Measurements from ENCODE around the gene ZNF84. TPM values are rescaled to one million over a fixed set of nuclear protein-coding genes. Genes with fewer than 3 reads are reported as not detected.

The ZNF84 gene
- total and polyA plus RNA-seq, 2 experiments from 2014 or later: 14.9 to 16.1 TPM

- in situ Hi-C loops (cut with MboI): no loop called here
- H3K36me3 ChIP-seq (ENCODE audit: low read depth): peaks cover 97% of the 10 kb centered on the region
- peaks cover 44% of the 10 kb centered on the region for H3K9me3 ChIP-seq (ENCODE audit: low read depth)
Measured at GRCh38 chr12:133105620-133106019, 68.3 kb downstream of the ZNF84 start.

GRCh38 chr12:133106253-133106652 lies 68.9 kb downstream of the ZNF84 start:
- 95 to 100% methylated on average over 5 of the region's 5 CpGs for WGBS, 2 experiments (ENCODE audit: low coverage in 1 of 2, low lambda C conversion rate in 2 of 2, missing lambda C conversion rate in 2 of 2)
- H3K9ac ChIP-seq: no peak overlapping the region
- in situ Hi-C loops (cut with MboI): no loop called here
- H3K4me3 ChIP-seq: no peak overlapping the region; the same call in 1 of the 2 replicates
- TF ChIP-seq EZH2 (IDR thresholded peaks at IDR 0.05; ENCODE audit: insufficient read depth, poor library complexity, severe bottlenecking) (no peak), EZH2phosphoT487 (IDR thresholded peaks at IDR 0.05; ENCODE audit: insufficient read depth, low read depth) (no peak)
- no peaks in the 10 kb centered on the region for H3K9me2 ChIP-seq (ENCODE audit: insufficient read depth)
- H4K20me1 ChIP-seq (ENCODE audit: insufficient read depth): no peaks in the 10 kb centered on the region
- H3K79me2 ChIP-seq (ENCODE audit: insufficient read depth): no peaks in the 10 kb centered on the region
- H3F3A ChIP-seq (ENCODE audit: insufficient read depth): peaks cover 38% of the 10 kb centered on the region
- H3K27ac ChIP-seq: no peak overlapping the region
- DNase-seq: peak; percentile 5
- H3K27me3 ChIP-seq (replicated peaks; ENCODE audit: insufficient read depth): no peaks in the 10 kb centered on the region
- H3K9me3 ChIP-seq (ENCODE audit: low read depth): peaks cover 43% of the 10 kb centered on the region
- H3K4me2 ChIP-seq (ENCODE audit: unreplicated experiment): no peak overlapping the region
- H2AFZ ChIP-seq: no peak overlapping the region
- no peaks in the 10 kb centered on the region for H3K4me1 ChIP-seq (ENCODE audit: insufficient read depth)
- peaks cover 91% of the 10 kb centered on the region for H3K36me3 ChIP-seq (ENCODE audit: low read depth)

More at GRCh38 chr12:133105620-133106019, 68.3 kb downstream of the ZNF84 start:
- Histone ChIP-seq H3K4me1 (ENCODE audit: insufficient read depth) (no peaks in the 10 kb centered on the region), H4K20me1 (ENCODE audit: insufficient read depth) (no peaks in the 10 kb centered on the region), H3K9ac (no peak overlapping the region), H3K27ac (no peak overlapping the region), H3K27me3 (replicated peaks; ENCODE audit: insufficient read depth) (no peaks in the 10 kb centered on the region), H2AFZ (no peak overlapping the region), H3K4me2 (ENCODE audit: unreplicated experiment) (no peak overlapping the region), H3K9me2 (ENCODE audit: insufficient read depth) (no peaks in the 10 kb centered on the region), H3K4me3 (peak overlapping the region; percentile 21; the same call in 1 of the 2 replicates), H3K79me2 (ENCODE audit: insufficient read depth) (no peaks in the 10 kb centered on the region), H3F3A (ENCODE audit: insufficient read depth) (peaks cover 38% of the 10 kb centered on the region)
- TF ChIP-seq EZH2 (IDR thresholded peaks at IDR 0.05; ENCODE audit: insufficient read depth, poor library complexity, severe bottlenecking) (no peak), EZH2phosphoT487 (IDR thresholded peaks at IDR 0.05; ENCODE audit: insufficient read depth, low read depth) (no peak)
- WGBS, 2 experiments (ENCODE audit: low coverage in 1 of 2, low lambda C conversion rate in 2 of 2, missing lambda C conversion rate in 2 of 2): 97 to 98% methylated on average over 3 of the region's 3 CpGs
- peak; percentile 1 for DNase-seq

DNA sequence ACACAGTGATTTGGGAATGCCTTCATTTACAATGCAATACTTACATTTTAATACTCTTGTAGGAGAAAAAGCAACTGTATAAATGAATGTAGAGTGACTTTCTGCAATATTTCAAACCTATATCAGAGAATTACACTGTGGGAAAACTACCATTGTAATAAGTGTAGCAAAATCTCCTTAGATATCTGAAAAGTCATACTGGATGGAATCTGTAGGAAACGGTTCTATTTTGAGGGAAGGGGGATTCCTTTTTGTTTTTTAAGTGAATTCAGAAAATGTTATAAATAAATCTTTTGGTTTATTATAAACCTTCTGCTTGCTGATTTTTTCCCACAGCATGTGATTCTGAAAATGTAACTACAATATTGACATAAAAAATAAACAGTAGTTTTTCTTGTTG lies 69.8 kb downstream of the ZNF84 start:
- Histone ChIP-seq H3K36me3 (ENCODE audit: low read depth) (peaks cover 82% of the 10 kb centered on the region), H3K4me3 (no peak overlapping the region), H3K4me1 (ENCODE audit: insufficient read depth) (no peaks in the 10 kb centered on the region), H3K4me2 (ENCODE audit: unreplicated experiment) (no peak overlapping the region), H3F3A (ENCODE audit: insufficient read depth) (peaks cover 38% of the 10 kb centered on the region), H3K9me3 (ENCODE audit: low read depth) (peaks cover 44% of the 10 kb centered on the region), H3K9me2 (ENCODE audit: insufficient read depth) (no peaks in the 10 kb centered on the region), H3K27me3 (replicated peaks; ENCODE audit: insufficient read depth) (no peaks in the 10 kb centered on the region), H3K79me2 (ENCODE audit: insufficient read depth) (no peaks in the 10 kb centered on the region), H4K20me1 (ENCODE audit: insufficient read depth) (no peaks in the 10 kb centered on the region), H3K9ac (no peak overlapping the region), H2AFZ (no peak overlapping the region), H3K27ac (no peak overlapping the region)
- 98 to 100% methylated on average over 1 of the region's 1 CpG for WGBS, 2 experiments (ENCODE audit: low coverage in 1 of 2, low lambda C conversion rate in 2 of 2, missing lambda C conversion rate in 2 of 2)
- in situ Hi-C loops (cut with MboI): no loop called here
- TF ChIP-seq EZH2 (IDR thresholded peaks at IDR 0.05; ENCODE audit: insufficient read depth, poor library complexity, severe bottlenecking) (no peak), EZH2phosphoT487 (IDR thresholded peaks at IDR 0.05; ENCODE audit: insufficient read depth, low read depth) (no peak)
- no peak for DNase-seq

DNA sequence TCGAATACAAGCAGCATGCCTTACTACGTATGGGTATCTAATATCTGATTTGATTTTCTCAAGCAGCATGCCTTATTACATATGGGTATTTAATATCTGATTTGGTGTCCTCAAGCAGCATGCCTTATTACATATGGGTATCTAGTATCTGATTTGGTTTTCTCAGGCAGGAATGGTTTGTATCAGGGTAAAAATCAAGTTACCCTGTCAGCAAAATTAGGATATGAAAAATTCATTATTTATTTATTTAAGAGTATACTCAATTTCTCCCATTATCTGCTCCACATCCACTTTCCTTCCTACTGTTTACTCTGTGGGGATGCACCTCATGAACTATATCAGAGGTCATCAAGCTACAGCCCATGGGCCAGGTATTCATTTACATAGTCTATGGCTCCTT lies 70.8 kb downstream of the ZNF84 start:
- 80 to 85% methylated on average over 2 of the region's 2 CpGs for WGBS, 2 experiments (ENCODE audit: low coverage in 1 of 2, low lambda C conversion rate in 2 of 2, missing lambda C conversion rate in 2 of 2)
- DNase-seq: no peak
- Histone ChIP-seq H4K20me1 (ENCODE audit: insufficient read depth) (no peaks in the 10 kb centered on the region), H3K4me2 (ENCODE audit: unreplicated experiment) (no peak overlapping the region), H3K36me3 (ENCODE audit: low read depth) (peaks cover 72% of the 10 kb centered on the region), H3K27me3 (replicated peaks; ENCODE audit: insufficient read depth) (no peaks in the 10 kb centered on the region), H3K4me1 (ENCODE audit: insufficient read depth) (no peaks in the 10 kb centered on the region), H3K9me3 (ENCODE audit: low read depth) (peaks cover 46% of the 10 kb centered on the region), H3K9ac (no peak overlapping the region), H3F3A (ENCODE audit: insufficient read depth) (peaks cover 38% of the 10 kb centered on the region), H3K79me2 (ENCODE audit: insufficient read depth) (no peaks in the 10 kb centered on the region), H3K4me3 (no peak overlapping the region), H2AFZ (no peak overlapping the region), H3K9me2 (ENCODE audit: insufficient read depth) (no peaks in the 10 kb centered on the region), H3K27ac (no peak overlapping the region)
- in situ Hi-C loops (cut with MboI): no loop called here
- no peak for TF ChIP-seq EZH2 (IDR thresholded peaks at IDR 0.05; ENCODE audit: insufficient read depth, poor library complexity, severe bottlenecking)
- TF ChIP-seq EZH2phosphoT487 (IDR thresholded peaks at IDR 0.05; ENCODE audit: insufficient read depth, low read depth): no peak

Small RNAs within 50 kb of the gene (small RNA-seq; reads per million reads assigned to genes)
- not detected for gene RNU4ATAC12P (ENCODE audit: low read depth, low replicate concordance)

Other genes starting within 250 kb of the ZNF84 start
- 80.3 and 118 TPM in 2 replicates for gene GOLGA3, start 208.6 kb upstream of the ZNF84 start, total RNA-seq (2014; rRNA removed; shearing (Covaris generic))
- 37.5 and 38.1 TPM in 2 replicates for gene GOLGA3, start 208.6 kb upstream of the ZNF84 start, polyA plus RNA-seq (2016; fragmentation: Nextera tagmentation; extraction: Ambion mirVana)
- gene CHFR, start 149.9 kb upstream of the ZNF84 start, total RNA-seq (2014; rRNA removed; shearing (Covaris generic)): 26.5 and 29.5 TPM in 2 replicates
- gene CHFR, start 149.9 kb upstream of the ZNF84 start, polyA plus RNA-seq (2016; fragmentation: Nextera tagmentation; extraction: Ambion mirVana): 24.3 and 24.4 TPM in 2 replicates
- gene ZNF605, start 81.2 kb upstream of the ZNF84 start, total RNA-seq (2014; rRNA removed; shearing (Covaris generic)): 9.2 and 15.6 TPM in 2 replicates
- gene ZNF605, start 81.2 kb upstream of the ZNF84 start, polyA plus RNA-seq (2016; fragmentation: Nextera tagmentation; extraction: Ambion mirVana): 5.7 and 7.5 TPM in 2 replicates
- gene ZNF26, start 51.1 kb upstream of the ZNF84 start, total RNA-seq (2014; rRNA removed; shearing (Covaris generic)): 7.2 and 12.3 TPM in 2 replicates
- gene ZNF26, start 51.1 kb upstream of the ZNF84 start, polyA plus RNA-seq (2016; fragmentation: Nextera tagmentation; extraction: Ambion mirVana): 6.4 and 6.7 TPM in 2 replicates
- 17.2 and 24.2 TPM in 2 replicates for gene ZNF140, start 43.4 kb downstream of the ZNF84 start, total RNA-seq (2014; rRNA removed; shearing (Covaris generic))
- 15.7 and 16.4 TPM in 2 replicates for gene ZNF140, start 43.4 kb downstream of the ZNF84 start, polyA plus RNA-seq (2016; fragmentation: Nextera tagmentation; extraction: Ambion mirVana)
- gene ZNF891, start 92.8 kb downstream of the ZNF84 start, total RNA-seq (2014; rRNA removed; shearing (Covaris generic)): 0.43 and 0.63 TPM in 2 replicates
- gene ZNF891, start 92.8 kb downstream of the ZNF84 start, polyA plus RNA-seq (2016; fragmentation: Nextera tagmentation; extraction: Ambion mirVana): 0.25 and 0.29 TPM in 2 replicates
- gene ZNF10, start 93.1 kb downstream of the ZNF84 start, total RNA-seq (2014; rRNA removed; shearing (Covaris generic)): 5.9 and 15.2 TPM in 2 replicates
- gene ZNF10, start 93.1 kb downstream of the ZNF84 start, polyA plus RNA-seq (2016; fragmentation: Nextera tagmentation; extraction: Ambion mirVana): 2.8 and 3.6 TPM in 2 replicates
- 18.8 and 24.5 TPM in 2 replicates for gene ZNF268, start 144.0 kb downstream of the ZNF84 start, total RNA-seq (2014; rRNA removed; shearing (Covaris generic))
- 11.9 and 13.9 TPM in 2 replicates for gene ZNF268, start 144.0 kb downstream of the ZNF84 start, polyA plus RNA-seq (2016; fragmentation: Nextera tagmentation; extraction: Ambion mirVana)
- gene ANHX, start 198.4 kb downstream of the ZNF84 start, total RNA-seq (2014; rRNA removed; shearing (Covaris generic)): not detected in 2 replicates
- not detected in 2 replicates for gene ANHX, start 198.4 kb downstream of the ZNF84 start, polyA plus RNA-seq (2016; fragmentation: Nextera tagmentation; extraction: Ambion mirVana)